GM12878 (cell line): ENCODE measurements around the gene P2RX4. TPM values are rescaled to one million over a fixed set of nuclear protein-coding genes. Genes with fewer than 3 reads are reported as not detected.

Experiments
- ATAC-seq: fragments of 200-7000 bp; cut with Tn5 transposase; 3 replicates; pipeline ENCODE4 v1.9.1; 2020; ENCODE audit warnings: mild to moderate bottlenecking, moderate library complexity
- BruUV-seq: library from RNA; stranded (reverse); fragments of 400-500 nt; replicated peaks from 2 replicates; lab custom pipeline; 2021; lab: Mats Ljungman, UMichigan
- CTCF ChIA-PET: fragments of 300-600 bp; sonication (Branson Sonifier 250); formaldehyde crosslinking; extraction: SDS; loops from one replicate; lab custom pipeline; 2021; ENCODE audit warnings: inconsistent platforms; lab: Yijun Ruan, JAX
- POLR2A ChIA-PET: fragments of 350-600 bp; formaldehyde crosslinking; extraction: SDS; loops from one replicate; lab custom pipeline; 2021; ENCODE audit warnings: inconsistent platforms; lab: Charles Lee
- RAD21 ChIA-PET: fragments of 300-600 bp; sonication (Branson Sonifier 250); formaldehyde crosslinking; loops from one replicate; lab custom pipeline; 2023; ENCODE audit warnings: antibody characterized with exemption; ENCODE audit not compliant: unreplicated experiment; lab: Charles Lee
- SMC1A ChIA-PET: fragments of 300-600 bp; sonication (Branson Sonifier 250); formaldehyde crosslinking; loops from one replicate; lab custom pipeline; 2023; ENCODE audit not compliant: unreplicated experiment, uncharacterized antibody; lab: Charles Lee
- DNase-seq: peaks from one replicate; pipeline ENCODE4 v3.0.0-alpha.2; 2011; ENCODE audit warnings: low read depth, low spot score
- FAIRE-seq: peaks from 3 replicates; lab custom pipeline; 2011; peaks lifted over from hg19 to GRCh38; lab: Jason Lieb, UNC
- H2AFZ ChIP-seq: 2 replicates; pipeline ENCODE4 v1.6.0; 2011; ENCODE audit warnings: low read depth, low read length, control low read depth; ENCODE audit not compliant: control insufficient read depth
- H3K27ac ChIP-seq: 2 replicates; pipeline ENCODE4 v1.5.1; 2011; ENCODE audit warnings: control low read depth; ENCODE audit not compliant: control insufficient read depth, insufficient read depth
- H3K27me3 ChIP-seq, 2 experiments: replicated peaks in 1 of 2; 2 replicates each; pipeline versions ENCODE4 v1.6.0 to v1.6.1; 2011; ENCODE audit warnings: low read length in 1 of 2; ENCODE audit not compliant: control insufficient read depth in 2 of 2, insufficient read depth in 2 of 2
- H3K36me3 ChIP-seq, 2 experiments: 2 replicates each; pipeline ENCODE4 v1.5.1; 2011; ENCODE audit warnings: low read length in 1 of 2; ENCODE audit not compliant: control insufficient read depth in 2 of 2, insufficient read depth in 2 of 2
- H3K4me1 ChIP-seq: 2 replicates; pipeline ENCODE4 v1.6.1; 2011; ENCODE audit warnings: mild to moderate bottlenecking, low read length, moderate library complexity, mixed read lengths; ENCODE audit not compliant: control insufficient read depth, insufficient read depth
- H3K4me2 ChIP-seq: 2 replicates; pipeline ENCODE4 v1.6.0; 2011; ENCODE audit warnings: control low read depth; ENCODE audit not compliant: control insufficient read depth, insufficient read depth
- H3K4me3 ChIP-seq: fragments of 200-600 bp; sonication (generic); 2 replicates; pipeline ENCODE4 v1.5.1; 2016
- H3K79me2 ChIP-seq: 2 replicates; pipeline ENCODE4 v1.6.0; 2011; ENCODE audit warnings: low read length; ENCODE audit not compliant: control insufficient read depth, insufficient read depth
- H3K9ac ChIP-seq: 2 replicates; pipeline ENCODE4 v1.8.0; 2011; ENCODE audit warnings: low read length, control low read depth, mixed read lengths; ENCODE audit not compliant: control insufficient read depth, insufficient read depth
- H3K9me3 ChIP-seq: replicated peaks from 3 replicates; pipeline ENCODE4 v1.5.1; 2011; ENCODE audit warnings: mild to moderate bottlenecking, low read length; ENCODE audit not compliant: control insufficient read depth, insufficient read depth
- H4K20me1 ChIP-seq: 2 replicates; pipeline ENCODE4 v1.6.0; 2011; ENCODE audit not compliant: control insufficient read depth, insufficient read depth
- POLR2A ChIP-seq: IDR thresholded peaks from 2 replicates; pipeline ENCODE4 v1.6.1; 2011; ENCODE audit warnings: low read depth, mild to moderate bottlenecking, low read length
- RB1 ChIP-seq: fragments of 450-650 bp; formaldehyde crosslinking; IDR thresholded peaks from 2 replicates; pipeline ENCODE4 v1.6.1; 2017; ENCODE audit warnings: mild to moderate bottlenecking, borderline replicate concordance
- SRF ChIP-seq, 2 experiments: IDR thresholded peaks; 2 replicates each; pipeline ENCODE4 v1.6.1; 2011; ENCODE audit warnings: low read depth in 2 of 2, low read length in 2 of 2, mild to moderate bottlenecking in 1 of 2, moderate library complexity in 1 of 2
- ZZZ3 ChIP-seq: IDR thresholded peaks from 2 replicates; pipeline ENCODE4 v1.6.1; 2011; ENCODE audit warnings: low read depth; ENCODE audit not compliant: control insufficient read depth, insufficient read length
- WGBS: methylation state at CpG from one replicate; pipeline ENCODE4 v1.1.6; 2016; ENCODE audit warnings: low lambda C conversion rate; ENCODE audit not compliant: insufficient replicate concordance, insufficient coverage; ENCODE audit errors: missing lambda C conversion rate; 5-methylcytosine and 5-hydroxymethylcytosine counted together
- in situ Hi-C: fragments of 300-500 bp; cut with MboI; formaldehyde crosslinking; loops from 9 replicates; pipeline ENCODE4 v1.14.3; 2018; ENCODE audit warnings: mixed read lengths
- intact Hi-C: fragments of 100-400 bp; cut with micrococcal nuclease; formaldehyde crosslinking; loops from one replicate; pipeline ENCODE4 v1.14.2; 2022; ENCODE audit not compliant: unreplicated experiment
- polyA plus RNA-seq, 11 experiments: library from polyadenylated mRNA; depleted of rRNA in 4 of 11; unstranded in 6 of 11; stranded (reverse) in 5 of 11; fragments of >200 nt; fragmentation: Nextera tagmentation in 4 of 11; fragmentation: Illumina TruSeq in 1 of 11; extraction: Ambion mirVana in 4 of 11; extraction: Trizol in 1 of 11; gene quantifications; 1 replicate in 1 of 11; 2 replicates in 10 of 11; pipeline versions ENCODE4 v1.2.1 to v1.2.3, GENCODE V29; 2011 to 2016; ENCODE audit warnings: inconsistent platforms in 2 of 11, missing spikeins in 2 of 11, low read depth in 1 of 11
- total RNA-seq, 4 experiments: library from RNA; depleted of rRNA in 3 of 4; stranded (reverse); fragments of >200 nt in 3 of 4; fragmentation: Illumina TruSeq in 1 of 4; extraction: Trizol in 1 of 4; gene quantifications; 2 replicates each; pipeline versions ENCODE4 v1.2.1 to v1.2.3, GENCODE V29; 2013 to 2021
- TF ChIP-seq, protein P1 (sequence below): IDR thresholded peaks from 2 replicates; pipeline ENCODE4 v1.6.1; 2011; ENCODE audit warnings: borderline replicate concordance, low read depth, mild to moderate bottlenecking, moderate library complexity, mixed read lengths, low read length; ENCODE audit not compliant: insufficient read depth; ENCODE audit errors: extremely low read length
- TF ChIP-seq, protein P2 (sequence below): IDR thresholded peaks from 2 replicates; pipeline ENCODE4 v1.6.1; 2012; ENCODE audit warnings: mild to moderate bottlenecking, low read depth, low read length
- TF ChIP-seq, protein P3 (sequence below): fragments of 450-650 bp; IDR thresholded peaks from 2 replicates; pipeline ENCODE4 v1.6.1; 2017; ENCODE audit warnings: mild to moderate bottlenecking, low read depth, inconsistent platforms; ENCODE audit not compliant: poor library complexity, severe bottlenecking

P2RX4 gene
- total and polyA plus RNA-seq, 10 of the 15 experiments (the other 5 are each of a cell fraction or from before 2014, with no cell fraction given) = 9.0 to 43.4 (median 20.5) TPM

DNA sequence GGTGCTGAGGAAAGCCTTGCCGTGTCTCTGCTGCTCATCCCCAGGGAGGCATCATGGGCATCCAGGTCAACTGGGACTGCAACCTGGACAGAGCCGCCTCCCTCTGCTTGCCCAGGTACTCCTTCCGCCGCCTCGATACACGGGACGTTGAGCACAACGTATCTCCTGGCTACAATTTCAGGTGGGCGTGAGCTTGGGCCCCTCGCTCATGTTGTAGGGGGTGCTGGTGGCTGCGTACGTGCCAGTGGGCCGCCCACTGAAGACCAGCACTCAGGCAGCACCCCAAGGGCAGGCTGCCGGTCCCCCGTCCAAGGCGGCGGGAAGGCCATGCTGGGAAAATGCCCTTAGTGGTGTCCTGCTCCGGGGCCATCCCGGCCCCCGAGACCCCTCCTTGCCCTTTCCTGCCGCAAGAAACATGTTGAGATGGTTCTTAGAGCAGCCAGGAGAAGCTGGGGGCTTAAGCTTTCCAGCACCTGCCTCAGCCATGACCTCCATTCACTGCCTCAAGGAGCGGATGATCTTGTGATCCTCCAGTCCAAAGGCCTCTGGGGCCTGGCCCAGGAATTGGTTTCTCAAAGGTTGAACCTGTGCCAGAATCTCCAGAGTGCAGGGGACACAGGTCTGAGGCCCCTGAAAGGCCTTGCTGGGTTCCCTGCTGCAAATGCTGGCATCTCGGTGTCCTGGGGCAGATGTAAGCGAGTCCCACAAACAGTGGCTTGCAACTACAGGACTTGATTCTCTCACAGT is 19.2 kb downstream of the P2RX4 start:
- Histone ChIP-seq H3K79me2 (no peaks in the 10 kb centered on the region), H3K36me3 (no peaks in the 10 kb centered on the region; a peak in 3 of 4 replicates), H3K9ac (no peak overlapping the region), H3K4me2 (no peak overlapping the region), H3K27me3 (no peaks in the 10 kb centered on the region), H3K4me1 (peaks cover 13% of the 10 kb centered on the region), H3K27ac (no peak overlapping the region), H2AFZ (no peak overlapping the region), H4K20me1 (no peaks in the 10 kb centered on the region), H3K9me3 (no peaks in the 10 kb centered on the region), H3K4me3 (no peak overlapping the region)
- SMC1A ChIA-PET = no interaction called here
- RAD21 ChIA-PET = no interaction called here
- BruUV-seq = no TSS peak
- in situ Hi-C loops = no loop called here
- intact Hi-C loops = loop anchor here (5.0 kb wide), 3 partner anchors 102 to 167 kb away; no protein-coding TSS in a partner anchor
- POLR2A ChIA-PET = interaction anchor here (0.7 kb wide), 1 partner anchor 67 kb away, joined by 7 read pairs; the partner anchor contains the start of gene CAMKK2
- TF ChIP-seq RB1 (no peak), SRF (IDR thresholded peaks at IDR 0.05; ENCODE audit: low read depth in 2 of 2, low read length in 2 of 2) (no peak), POLR2A (peak; percentile 35), ZZZ3 (no peak)
- TF ChIP-seq, protein P1, sequence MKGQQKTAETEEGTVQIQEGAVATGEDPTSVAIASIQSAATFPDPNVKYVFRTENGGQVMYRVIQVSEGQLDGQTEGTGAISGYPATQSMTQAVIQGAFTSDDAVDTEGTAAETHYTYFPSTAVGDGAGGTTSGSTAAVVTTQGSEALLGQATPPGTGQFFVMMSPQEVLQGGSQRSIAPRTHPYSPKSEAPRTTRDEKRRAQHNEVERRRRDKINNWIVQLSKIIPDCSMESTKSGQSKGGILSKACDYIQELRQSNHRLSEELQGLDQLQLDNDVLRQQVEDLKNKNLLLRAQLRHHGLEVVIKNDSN = peak; percentile 2
- TF ChIP-seq, protein P2, sequence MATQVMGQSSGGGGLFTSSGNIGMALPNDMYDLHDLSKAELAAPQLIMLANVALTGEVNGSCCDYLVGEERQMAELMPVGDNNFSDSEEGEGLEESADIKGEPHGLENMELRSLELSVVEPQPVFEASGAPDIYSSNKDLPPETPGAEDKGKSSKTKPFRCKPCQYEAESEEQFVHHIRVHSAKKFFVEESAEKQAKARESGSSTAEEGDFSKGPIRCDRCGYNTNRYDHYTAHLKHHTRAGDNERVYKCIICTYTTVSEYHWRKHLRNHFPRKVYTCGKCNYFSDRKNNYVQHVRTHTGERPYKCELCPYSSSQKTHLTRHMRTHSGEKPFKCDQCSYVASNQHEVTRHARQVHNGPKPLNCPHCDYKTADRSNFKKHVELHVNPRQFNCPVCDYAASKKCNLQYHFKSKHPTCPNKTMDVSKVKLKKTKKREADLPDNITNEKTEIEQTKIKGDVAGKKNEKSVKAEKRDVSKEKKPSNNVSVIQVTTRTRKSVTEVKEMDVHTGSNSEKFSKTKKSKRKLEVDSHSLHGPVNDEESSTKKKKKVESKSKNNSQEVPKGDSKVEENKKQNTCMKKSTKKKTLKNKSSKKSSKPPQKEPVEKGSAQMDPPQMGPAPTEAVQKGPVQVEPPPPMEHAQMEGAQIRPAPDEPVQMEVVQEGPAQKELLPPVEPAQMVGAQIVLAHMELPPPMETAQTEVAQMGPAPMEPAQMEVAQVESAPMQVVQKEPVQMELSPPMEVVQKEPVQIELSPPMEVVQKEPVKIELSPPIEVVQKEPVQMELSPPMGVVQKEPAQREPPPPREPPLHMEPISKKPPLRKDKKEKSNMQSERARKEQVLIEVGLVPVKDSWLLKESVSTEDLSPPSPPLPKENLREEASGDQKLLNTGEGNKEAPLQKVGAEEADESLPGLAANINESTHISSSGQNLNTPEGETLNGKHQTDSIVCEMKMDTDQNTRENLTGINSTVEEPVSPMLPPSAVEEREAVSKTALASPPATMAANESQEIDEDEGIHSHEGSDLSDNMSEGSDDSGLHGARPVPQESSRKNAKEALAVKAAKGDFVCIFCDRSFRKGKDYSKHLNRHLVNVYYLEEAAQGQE = no peak
- TF ChIP-seq, protein P3, sequence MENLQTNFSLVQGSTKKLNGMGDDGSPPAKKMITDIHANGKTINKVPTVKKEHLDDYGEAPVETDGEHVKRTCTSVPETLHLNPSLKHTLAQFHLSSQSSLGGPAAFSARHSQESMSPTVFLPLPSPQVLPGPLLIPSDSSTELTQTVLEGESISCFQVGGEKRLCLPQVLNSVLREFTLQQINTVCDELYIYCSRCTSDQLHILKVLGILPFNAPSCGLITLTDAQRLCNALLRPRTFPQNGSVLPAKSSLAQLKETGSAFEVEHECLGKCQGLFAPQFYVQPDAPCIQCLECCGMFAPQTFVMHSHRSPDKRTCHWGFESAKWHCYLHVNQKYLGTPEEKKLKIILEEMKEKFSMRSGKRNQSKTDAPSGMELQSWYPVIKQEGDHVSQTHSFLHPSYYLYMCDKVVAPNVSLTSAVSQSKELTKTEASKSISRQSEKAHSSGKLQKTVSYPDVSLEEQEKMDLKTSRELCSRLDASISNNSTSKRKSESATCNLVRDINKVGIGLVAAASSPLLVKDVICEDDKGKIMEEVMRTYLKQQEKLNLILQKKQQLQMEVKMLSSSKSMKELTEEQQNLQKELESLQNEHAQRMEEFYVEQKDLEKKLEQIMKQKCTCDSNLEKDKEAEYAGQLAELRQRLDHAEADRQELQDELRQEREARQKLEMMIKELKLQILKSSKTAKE = no peak
- CTCF ChIA-PET = interaction anchor here (0.7 to 3.1 kb wide), 9 partner anchors 10 to 169 kb away, joined by 3 to 19 read pairs (median 4); partner anchors contain the start of gene P2RX7
- no peak for FAIRE-seq
- DNase-seq = no peak
- WGBS = 97% methylated on average over 24 of the region's 24 CpGs
- no peak for ATAC-seq
